Measurements from ENCODE around the gene SMURF1.

The SMURF1 gene

DNA sequence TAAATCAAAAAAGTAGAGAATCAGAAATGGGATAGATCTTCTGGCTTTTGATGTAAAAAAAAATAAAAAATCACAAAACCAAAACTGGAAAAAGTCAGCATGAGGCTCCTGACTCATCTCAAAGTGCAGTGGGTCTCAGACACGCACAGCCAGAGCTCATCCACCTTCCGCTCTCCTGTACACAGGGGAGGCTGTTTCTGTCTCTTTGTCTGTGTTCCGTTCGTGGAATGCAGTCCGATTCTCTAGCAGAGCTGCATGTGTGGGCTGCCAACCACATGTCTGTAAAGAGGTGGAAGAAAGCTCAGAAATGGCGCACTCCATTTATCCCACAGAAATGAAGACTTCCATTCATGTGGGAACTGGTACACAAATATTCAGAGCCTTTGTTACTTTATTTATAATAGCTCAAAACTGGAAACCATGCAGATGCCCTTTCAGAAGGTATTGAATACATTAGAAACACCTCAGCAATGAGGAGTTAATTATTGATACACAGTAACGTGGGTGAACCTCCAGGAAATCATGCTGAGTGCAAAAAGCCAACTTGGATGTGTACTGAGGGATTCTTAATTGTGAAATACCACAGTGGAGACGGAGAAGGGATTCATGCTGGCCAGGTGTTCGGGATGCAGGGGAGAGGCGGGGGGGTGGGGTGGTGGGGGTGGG is 142.3 kb downstream of the SMURF1 start:
- no peak for DNase-seq

GRCh38 chr7:99000904-99001465 is 142.9 kb downstream of the SMURF1 start:
- DNase-seq = no peak

DNA sequence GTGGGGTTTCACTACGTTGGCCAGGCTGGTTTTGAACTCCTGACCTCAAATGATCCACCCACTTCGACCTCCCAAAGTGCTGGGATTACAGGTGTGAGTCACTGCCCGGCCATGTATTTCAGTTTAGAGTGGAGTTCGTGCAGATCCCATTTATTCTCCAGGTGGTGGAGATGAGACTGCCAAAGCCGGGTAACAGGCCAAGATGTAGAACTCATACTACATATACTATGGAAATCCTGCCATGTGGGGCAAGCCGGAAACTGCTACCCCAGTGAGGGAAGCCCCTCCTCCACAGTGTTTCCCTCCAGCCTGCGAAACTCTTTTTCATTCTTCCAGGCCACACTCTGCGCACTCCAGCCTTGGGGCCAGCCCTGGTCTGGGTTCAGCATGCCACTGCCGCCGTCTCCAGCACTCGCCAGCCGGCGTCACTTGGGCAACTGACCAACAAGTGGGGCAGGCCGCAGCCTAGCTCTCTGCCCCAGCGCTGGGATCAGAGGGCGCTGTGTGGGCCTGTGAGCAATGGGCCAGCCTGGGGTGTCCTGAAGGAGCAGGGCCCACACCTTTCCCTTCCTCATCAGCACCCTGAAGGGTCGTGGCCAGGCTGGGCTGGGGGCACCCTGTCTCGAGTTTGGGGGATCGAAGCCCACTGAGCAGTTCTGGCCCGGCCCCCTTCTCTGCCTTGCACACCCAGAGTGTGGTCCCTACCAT is 143.6 kb downstream of the SMURF1 start:
- no peak for DNase-seq

DNA sequence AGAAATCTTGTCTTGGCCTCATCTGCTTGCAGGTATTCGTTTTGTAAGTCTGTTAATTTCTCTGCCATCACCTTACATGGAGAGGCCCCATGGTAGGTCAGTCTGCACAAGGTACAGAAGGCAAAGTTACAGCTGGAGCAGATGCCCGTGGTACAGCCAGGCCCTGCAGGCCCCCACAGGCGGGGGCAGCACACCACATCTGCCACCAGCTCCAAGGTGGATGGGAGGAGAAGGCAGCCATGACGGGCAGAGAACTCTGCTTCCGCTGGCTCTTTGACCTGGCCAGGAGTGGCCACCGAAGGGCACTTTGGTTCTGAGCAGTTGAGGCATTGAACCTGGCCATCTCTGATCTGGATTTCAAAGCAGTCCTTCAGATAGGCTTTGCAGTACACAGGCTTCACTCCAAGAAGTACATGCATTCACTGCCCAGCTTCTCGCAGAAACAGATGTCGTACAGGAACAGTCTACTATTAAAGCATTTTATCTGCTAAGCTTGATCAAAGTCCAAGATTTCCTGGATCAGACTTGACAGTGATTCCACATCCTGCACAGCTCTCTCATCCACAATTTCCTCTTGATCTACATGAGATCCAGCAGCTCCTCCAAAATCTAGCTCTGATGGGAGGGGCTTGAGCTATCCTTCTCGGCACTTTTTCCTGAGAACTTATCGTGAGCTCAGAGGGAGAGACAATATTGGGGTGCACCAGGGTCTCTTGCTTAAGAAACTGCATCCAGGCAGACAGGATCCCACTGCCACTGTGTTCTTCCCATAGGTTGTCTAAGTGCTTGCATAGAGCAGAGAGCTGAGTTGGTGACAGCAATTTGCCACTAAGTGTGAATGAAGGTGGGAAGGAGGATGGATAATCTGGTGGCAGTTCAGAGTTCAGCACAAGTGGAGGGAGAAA is 144.8 kb downstream of the SMURF1 start:
- DNase-seq = no peak

- DNase-seq = no peak
These were observed 146.1 kb downstream of the SMURF1 start for GRCh38 chr7:98997846-98998245.

GRCh38 chr7:98996150-98996552 is 147.8 kb downstream of the SMURF1 start:
- no peak for DNase-seq

DNA sequence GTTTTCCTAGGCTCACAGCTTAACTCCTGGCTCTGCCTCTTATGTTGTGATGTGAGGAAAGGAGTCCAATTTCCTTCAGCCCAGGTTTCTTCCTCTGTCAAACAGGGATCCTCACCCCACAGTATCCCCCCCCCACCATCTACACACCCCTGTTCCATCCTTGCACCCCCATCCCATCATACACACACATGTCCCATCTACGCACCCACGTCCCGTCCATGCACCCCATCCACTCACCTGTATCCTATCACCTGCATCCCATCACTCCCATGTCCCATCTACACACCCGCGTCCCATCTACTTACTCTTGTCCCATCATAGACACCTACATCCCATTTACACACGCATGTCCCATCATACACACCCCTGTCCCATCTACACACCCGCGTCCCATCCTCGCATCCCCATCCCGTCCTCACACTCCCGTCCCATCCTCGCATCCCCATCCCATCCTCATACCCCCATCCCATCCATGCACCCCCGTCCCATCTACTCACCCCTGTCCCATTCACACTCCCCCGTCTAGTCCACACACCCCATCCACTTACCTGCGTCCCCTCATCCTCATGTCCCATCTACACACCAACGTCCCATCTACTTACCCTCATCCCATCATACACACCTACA is 148.3 kb downstream of the SMURF1 start:
- no peak for DNase-seq

DNA sequence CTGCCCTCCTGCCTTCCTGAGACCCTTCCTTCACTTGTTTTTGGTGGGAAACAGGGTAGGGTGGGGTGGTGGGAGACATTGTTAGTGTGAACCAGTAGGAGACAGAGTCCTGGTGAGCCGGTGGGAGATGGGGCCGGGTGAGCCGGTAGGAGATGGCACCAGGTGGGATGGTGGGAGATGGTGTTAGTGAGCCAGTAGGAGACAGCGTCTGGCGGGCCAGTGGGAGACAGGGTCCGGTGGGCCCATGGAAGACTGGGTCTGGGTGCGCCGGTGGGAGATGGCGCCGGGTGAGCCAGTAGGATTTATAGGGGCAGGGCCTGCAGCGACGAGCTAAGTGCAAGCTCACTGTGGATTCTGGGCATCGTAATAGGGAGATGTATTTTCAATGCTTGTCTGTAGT is 148.8 kb downstream of the SMURF1 start:
- DNase-seq = no peak

GRCh38 chr7:98994046-98994944 is 149.6 kb downstream of the SMURF1 start:
- DNase-seq = no peak

DNA sequence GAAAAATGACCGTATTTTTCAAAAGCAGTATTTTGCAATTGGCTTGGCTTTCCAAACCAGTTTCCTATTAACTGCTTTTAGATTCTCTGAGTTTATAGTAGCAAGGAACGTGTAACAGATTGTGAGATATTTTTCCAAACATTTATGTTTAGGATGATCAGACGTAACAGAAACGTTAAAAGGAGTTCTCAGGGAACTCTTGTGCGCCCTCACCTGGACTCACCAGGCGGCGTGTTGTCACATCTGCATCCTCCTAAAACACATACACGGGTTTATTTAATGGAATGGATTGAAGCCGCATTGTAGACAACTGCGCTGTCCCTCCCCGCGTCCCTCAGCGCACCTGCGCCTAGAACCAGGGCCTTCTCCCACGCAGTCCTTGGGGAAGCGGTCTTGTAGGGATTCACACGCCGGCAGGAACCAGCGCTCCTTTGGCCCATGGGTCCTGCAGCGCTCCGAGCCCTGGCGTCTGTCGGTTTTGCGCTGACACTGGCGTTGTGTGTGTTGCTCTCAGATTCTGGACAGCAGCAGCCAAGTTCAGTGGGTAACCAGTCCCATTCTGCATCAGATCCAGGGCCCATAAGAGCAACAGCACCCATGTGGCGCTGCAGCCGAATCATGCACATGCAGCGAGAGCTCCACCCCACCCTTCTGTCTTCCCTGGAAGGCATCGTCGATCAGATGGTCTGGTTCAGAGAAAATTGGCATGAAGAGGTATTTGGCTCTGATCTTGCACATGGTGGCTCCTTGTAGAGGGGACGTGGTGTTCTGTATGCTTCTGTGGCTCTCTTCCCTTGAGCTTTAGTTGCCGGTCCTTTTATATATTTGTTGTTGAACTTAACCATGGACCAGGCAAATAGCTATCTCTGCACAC is 150.6 kb downstream of the SMURF1 start:
- no peak for DNase-seq

GRCh38 chr7:98992076-98992475 is 151.8 kb downstream of the SMURF1 start:
- no peak for DNase-seq

GRCh38 chr7:98991141-98991540 is 152.8 kb downstream of the SMURF1 start:
- no peak for DNase-seq

- DNase-seq = no peak
These were observed 153.6 kb downstream of the SMURF1 start for GRCh38 chr7:98990356-98990755.

DNA sequence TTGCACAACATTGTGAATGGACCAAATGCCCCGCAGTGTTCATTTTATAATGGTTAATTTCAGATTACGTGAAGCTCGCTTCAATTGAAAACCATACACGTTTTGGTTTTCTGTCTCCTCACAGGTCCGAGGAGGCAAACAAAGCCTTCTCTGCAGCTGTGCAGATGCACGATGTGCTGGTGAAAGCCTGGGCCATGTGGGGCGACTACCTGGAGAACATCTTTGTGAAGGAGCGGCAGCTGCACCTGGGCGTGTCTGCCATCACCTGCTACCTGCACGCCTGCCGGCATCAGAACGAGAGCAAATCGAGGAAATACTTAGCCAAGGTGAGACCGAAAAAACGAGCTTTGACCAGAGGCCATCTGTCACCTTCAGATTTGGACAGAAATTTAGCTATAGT is 155.3 kb downstream of the SMURF1 start:
- no peak for DNase-seq

- DNase-seq = no peak
These were observed 158.0 kb downstream of the SMURF1 start for GRCh38 chr7:98985945-98986344.

GRCh38 chr7:98985406-98985805 is 158.5 kb downstream of the SMURF1 start:
- DNase-seq = no peak

DNA sequence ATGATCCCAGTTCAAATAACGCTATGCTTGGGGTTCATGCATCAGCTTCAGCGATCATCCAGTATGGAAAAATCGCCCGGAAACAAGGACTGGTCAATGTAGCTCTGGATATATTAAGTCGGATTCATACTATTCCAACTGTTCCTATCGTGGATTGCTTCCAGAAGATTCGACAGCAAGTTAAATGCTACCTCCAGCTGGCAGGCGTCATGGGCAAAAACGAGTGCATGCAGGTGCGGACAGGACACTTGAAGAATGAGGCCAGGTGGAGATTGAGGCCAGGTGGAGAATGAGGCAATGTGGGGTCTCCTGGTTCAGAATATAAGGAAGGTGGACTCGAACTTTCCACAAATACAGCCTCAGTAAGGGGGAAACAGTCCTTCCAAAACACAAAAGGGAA is 159.8 kb downstream of the SMURF1 start:
- no peak for DNase-seq

- no peak for DNase-seq
These were observed 161.2 kb downstream of the SMURF1 start for GRCh38 chr7:98982686-98983085.

DNA sequence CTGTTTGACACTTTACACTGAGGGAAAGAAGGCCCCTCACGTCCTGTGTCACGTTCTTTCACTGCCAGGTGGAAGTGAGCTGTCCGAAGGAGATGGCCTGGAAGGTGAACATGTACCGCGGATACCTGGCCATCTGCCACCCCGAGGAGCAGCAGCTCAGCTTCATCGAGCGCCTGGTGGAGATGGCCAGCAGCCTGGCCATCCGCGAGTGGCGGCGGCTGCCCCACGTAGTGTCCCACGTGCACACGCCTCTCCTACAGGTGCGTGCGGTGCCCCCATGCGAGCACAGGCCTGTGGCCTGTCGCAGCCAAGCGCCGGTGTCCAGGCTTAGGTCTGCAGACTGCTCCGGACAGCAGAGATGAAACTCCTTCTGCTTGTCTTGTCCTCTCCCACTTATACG is 162.2 kb downstream of the SMURF1 start:
- no peak for DNase-seq

- DNase-seq = no peak
These were observed 165.2 kb downstream of the SMURF1 start for GRCh38 chr7:98978672-98979071.

Data from bone marrow (tissue), 2 donors.